Heart left ventricle (tissue), 13 donors: ENCODE data around the gene SPSB3.

Experiments used
- CTCF ChIP-seq, 12 donors: fragments of 200-600 bp; sonication (generic) in 4 of 12; IDR thresholded peaks; one replicate each; pipeline versions ENCODE4 v1.5.0 to v1.8.0; 2018 to 2022; ENCODE audit warnings: antibody characterized with exemption in 12 of 12, mild to moderate bottlenecking in 5 of 12
- POLR2A ChIP-seq, 2 donors: fragments of 450-650 bp; IDR thresholded peaks; one replicate each; pipeline ENCODE4 v1.6.1; 2017; ENCODE audit warnings: antibody characterized with exemption in 2 of 2, mild to moderate bottlenecking in 2 of 2, moderate library complexity in 2 of 2
- donor health status: ischemic (EF 13 %, LVEDD 7.1; RV severe dilation, severe dysfunction).
- donor health status: DM: no; HTN: yes; CAD: no.
- donor health status: DM: no; HTN: no; CAD: no.
- donor health status: ischemic (EF 25% LVEDD 6.9; RV normal size, moderate dysfunction).
- donor health status: ischemic (EF 25% LVEDD 5.7; RV mildly dilated, moderate dysfunction).
- donor health status: ischemic (EF 35%, LVEDD 5.7; RV mildly dilated, moderate dysfunction).
- donor health status: nonischemic (EF 11% LVEDD 7.7; RV severe dilation, severe dysfunction).
- donor health status: DM: yes; HTN: yes; CAD: no.
- donor health status: PGD.
- donor health status: ischemic (EF 29% LVEDD 5.4; RV normal size, mild dysfunction).
- donor health status: nonischemic (EF 23%, LVEDD 6.1; RV moderate dilation, normal function).

- TF ChIP-seq POLR2A (IDR thresholded peaks at IDR 0.05): no peak
- no peak for TF ChIP-seq CTCF (IDR thresholded peaks at IDR 0.05)
Observed at GRCh38 chr16:1762196-1762878, 20.0 kb downstream of the SPSB3 start.
